Activated gamma-delta T cell (primary cell): Measurements from ENCODE around the gene SMAP2.

Experiments used
- DNase-seq: peaks from one replicate; lab custom pipeline; 2025; lab: John Stamatoyannopoulos, UW

The SMAP2 gene

GRCh38 chr1:40421431-40422384 is 48.2 kb downstream of the SMAP2 start:
- DNase-seq: no peak

- DNase-seq: no peak
Measured at GRCh38 chr1:40422630-40423263, 49.2 kb downstream of the SMAP2 start.

GRCh38 chr1:40423264-40423642 is 49.7 kb downstream of the SMAP2 start:
- DNase-seq: no peak

GRCh38 chr1:40423951-40424618 is 50.6 kb downstream of the SMAP2 start:
- DNase-seq: no peak

- no peak for DNase-seq
Measured at GRCh38 chr1:40425198-40425597, 51.7 kb downstream of the SMAP2 start.

GRCh38 chr1:40431385-40431784 is 57.9 kb downstream of the SMAP2 start:
- no peak for DNase-seq

GRCh38 chr1:40432644-40433390 is 59.3 kb downstream of the SMAP2 start:
- no peak for DNase-seq

GRCh38 chr1:40435471-40435870 is 61.9 kb downstream of the SMAP2 start:
- DNase-seq: no peak

GRCh38 chr1:40435876-40436275 is 62.3 kb downstream of the SMAP2 start:
- no peak for DNase-seq

- DNase-seq: no peak
Measured at GRCh38 chr1:40438391-40439015, 65.0 kb downstream of the SMAP2 start.

- no peak for DNase-seq
Measured at GRCh38 chr1:40439247-40439646, 65.7 kb downstream of the SMAP2 start.

- DNase-seq: peak; percentile 85
Measured at GRCh38 chr1:40449684-40450494, 76.4 kb downstream of the SMAP2 start, which contains the start of gene ZFP69B. Gene ZFP69B (plus strand): TSS chr1:40450476. CDS start chr1:40450962, 486 bp downstream.

- peak; percentile 62 for DNase-seq
Measured at GRCh38 chr1:40450495-40451237, 77.1 kb downstream of the SMAP2 start.

GRCh38 chr1:40451238-40451585 is 77.7 kb downstream of the SMAP2 start:
- DNase-seq: no peak

- no peak for DNase-seq
Measured at GRCh38 chr1:40454873-40455272, 81.3 kb downstream of the SMAP2 start.

GRCh38 chr1:40462956-40463590 is 89.5 kb downstream of the SMAP2 start:
- no peak for DNase-seq

GRCh38 chr1:40469327-40469726 is 95.8 kb downstream of the SMAP2 start:
- DNase-seq: no peak
